D721Med (cell line): ENCODE measurements around the gene DTWD2.
"Not testable (repeated sequence)": the region's sequence is repeated elsewhere in the genome, so short reads cannot be mapped to it uniquely, and the experiment has no call there.

ENCODE experiments used
- DNase-seq: peaks from one replicate; pipeline ENCODE4 v3.0.0; 2011; ENCODE audit warnings: low spot score; ENCODE audit not compliant: insufficient read length
- FAIRE-seq: peaks from 2 replicates; lab custom pipeline; 2011; peaks lifted over from hg19 to GRCh38; lab: Jason Lieb, UNC
- TF ChIP-seq, protein P1 (sequence below): IDR thresholded peaks from 2 replicates; pipeline ENCODE4 v1.5.1; 2012; ENCODE audit warnings: mild to moderate bottlenecking, control low read depth; ENCODE audit not compliant: insufficient read depth; ENCODE audit errors: missing control alignments

DTWD2 gene

DNA sequence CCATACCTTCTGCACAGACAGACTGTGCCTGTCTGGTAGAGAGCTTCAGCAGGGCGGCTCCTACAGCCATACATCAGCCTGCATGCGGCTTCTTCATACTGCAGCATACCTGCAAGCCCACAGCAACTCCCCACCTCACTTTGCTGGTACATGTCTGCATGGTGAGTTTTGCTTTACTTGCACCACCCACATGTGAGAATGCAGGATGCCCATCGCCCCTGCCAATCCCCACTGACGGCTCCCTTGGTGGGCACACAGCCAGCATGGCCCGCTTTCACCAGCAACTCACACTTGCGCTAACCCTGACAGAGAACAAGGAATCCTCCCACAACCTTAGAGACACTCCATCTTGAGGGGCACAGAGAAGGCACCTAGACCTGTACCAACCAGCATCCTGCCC lies 114.9 kb downstream of the DTWD2 start:
- TF ChIP-seq, protein P1, sequence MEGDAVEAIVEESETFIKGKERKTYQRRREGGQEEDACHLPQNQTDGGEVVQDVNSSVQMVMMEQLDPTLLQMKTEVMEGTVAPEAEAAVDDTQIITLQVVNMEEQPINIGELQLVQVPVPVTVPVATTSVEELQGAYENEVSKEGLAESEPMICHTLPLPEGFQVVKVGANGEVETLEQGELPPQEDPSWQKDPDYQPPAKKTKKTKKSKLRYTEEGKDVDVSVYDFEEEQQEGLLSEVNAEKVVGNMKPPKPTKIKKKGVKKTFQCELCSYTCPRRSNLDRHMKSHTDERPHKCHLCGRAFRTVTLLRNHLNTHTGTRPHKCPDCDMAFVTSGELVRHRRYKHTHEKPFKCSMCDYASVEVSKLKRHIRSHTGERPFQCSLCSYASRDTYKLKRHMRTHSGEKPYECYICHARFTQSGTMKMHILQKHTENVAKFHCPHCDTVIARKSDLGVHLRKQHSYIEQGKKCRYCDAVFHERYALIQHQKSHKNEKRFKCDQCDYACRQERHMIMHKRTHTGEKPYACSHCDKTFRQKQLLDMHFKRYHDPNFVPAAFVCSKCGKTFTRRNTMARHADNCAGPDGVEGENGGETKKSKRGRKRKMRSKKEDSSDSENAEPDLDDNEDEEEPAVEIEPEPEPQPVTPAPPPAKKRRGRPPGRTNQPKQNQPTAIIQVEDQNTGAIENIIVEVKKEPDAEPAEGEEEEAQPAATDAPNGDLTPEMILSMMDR: no peak
- DNase-seq (no peak), FAIRE-seq (no peak)

DNA sequence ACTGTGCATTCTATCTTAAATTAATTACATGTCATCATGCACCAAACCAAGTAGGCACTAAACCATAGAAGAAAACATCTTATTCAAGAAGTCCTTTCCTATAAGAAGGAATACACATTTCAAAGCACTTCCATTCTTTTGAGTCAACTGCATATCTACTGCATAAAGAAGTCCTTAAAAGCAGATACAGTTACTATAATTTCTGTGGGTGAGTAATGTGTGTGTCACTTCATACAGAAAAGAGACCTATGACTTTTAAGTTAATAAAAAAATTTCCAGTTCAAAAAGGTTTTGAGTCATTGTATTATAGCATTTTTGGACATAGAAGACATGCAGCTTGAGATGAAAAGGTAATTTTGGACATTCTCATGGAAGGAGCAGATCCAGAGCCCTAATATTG lies 125.0 kb downstream of the DTWD2 start:
- no peak for DNase-seq
- TF ChIP-seq, protein P1: no peak
- FAIRE-seq: no peak

DNA sequence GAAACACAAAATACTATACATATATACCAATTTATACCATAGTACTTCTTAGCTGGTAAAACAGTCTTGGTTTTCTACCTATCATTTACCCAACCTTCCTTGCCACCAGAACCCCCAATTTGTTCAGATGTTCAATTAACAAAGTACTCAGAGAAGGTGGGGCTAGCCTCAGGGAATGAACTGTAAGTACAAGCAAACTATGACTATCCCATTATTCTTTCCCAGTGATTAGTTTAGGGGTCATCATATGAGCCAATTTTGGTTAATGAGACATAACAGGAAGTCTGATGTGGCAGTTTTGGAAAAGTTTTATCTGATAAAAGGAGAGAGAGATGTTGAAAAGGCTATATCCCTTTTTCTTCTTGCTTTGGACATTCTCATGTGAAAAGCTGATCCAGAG lies 125.8 kb downstream of the DTWD2 start:
- FAIRE-seq: no peak
- TF ChIP-seq, protein P1: no peak
- no peak for DNase-seq

DNA sequence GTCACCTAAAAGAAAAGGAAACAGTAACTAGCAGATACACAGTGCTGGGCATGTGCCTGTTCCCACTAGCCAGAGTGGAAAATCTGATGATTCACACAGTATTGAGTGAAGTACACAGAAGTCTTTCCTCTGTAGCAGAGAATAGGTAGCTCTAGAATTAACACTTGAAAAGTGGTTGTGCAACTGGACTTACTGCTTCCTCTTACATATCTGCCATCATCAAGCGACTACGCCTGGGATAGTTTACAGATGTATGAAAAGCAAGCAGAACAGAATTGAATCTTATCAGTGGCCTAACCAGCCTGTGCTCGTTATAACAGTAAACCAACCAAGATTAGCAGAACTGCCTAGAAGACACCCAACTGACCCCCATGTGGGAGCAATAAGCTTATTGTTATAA lies 130.6 kb downstream of the DTWD2 start:
- FAIRE-seq (no peak), DNase-seq (no peak)
- TF ChIP-seq, protein P1: no peak

DNA sequence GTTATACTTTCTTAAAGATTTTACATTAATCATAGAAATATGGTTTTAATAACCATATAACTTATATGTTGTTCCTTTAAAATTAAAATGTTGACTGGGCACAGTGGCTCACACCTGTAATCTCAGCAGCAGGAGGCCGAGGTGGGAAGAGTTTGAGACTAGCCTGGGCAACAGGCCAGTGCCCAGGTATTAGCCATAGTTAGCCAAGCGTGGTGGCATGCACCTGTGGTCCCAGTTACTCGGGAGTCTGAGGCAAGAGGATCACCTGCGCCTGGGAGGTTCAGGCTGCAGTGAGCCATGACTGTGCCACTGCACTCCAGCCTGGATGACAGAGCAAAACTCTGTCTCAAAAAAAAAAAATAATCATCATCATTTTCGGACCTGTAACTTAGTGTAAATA lies 133.5 kb downstream of the DTWD2 start:
- DNase-seq (no peak), FAIRE-seq (no peak)
- TF ChIP-seq, protein P1: no peak

DNA sequence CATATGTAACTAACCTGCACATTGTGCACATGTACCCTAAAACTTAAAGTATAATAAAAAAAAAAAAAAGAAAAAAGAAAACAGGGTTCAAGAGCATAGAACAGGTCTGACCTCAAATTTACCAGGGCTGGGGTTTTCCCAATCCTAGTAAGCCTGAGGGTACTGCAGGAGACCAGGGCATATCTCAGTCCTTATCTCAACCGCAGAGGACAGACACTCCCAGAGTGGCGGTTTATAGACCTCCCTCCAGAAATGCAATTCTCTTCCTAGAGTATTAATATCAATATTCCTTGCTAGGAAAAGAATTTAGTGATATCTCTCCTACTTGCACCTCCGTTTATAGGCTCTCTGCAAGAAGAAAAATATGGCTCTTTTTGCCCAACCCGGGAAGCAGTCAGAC lies 136.6 kb downstream of the DTWD2 start:
- FAIRE-seq: not testable (repeated sequence)

DNA sequence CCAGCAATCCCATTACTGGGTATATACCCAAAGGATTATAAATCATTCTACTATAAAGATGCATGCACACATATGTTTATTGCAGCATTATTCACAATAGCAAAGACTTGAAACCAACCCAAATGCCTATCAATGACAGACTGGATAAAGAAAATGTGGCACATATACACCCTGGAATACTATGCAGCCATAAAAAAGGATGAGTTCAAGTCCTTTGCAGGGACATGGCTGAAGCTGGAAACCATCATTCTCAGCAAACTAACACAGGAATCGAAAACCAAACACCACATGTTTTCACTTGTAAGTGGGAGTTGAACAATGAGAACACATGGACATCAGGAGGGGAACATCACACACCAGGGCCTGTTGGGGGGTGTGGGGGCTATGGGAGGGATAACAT lies 138.8 kb downstream of the DTWD2 start:
- not testable (repeated sequence) for DNase-seq, FAIRE-seq

More for the DNA sequence above, 136.6 kb downstream of the DTWD2 start:
- not testable (repeated sequence) for DNase-seq

DNA sequence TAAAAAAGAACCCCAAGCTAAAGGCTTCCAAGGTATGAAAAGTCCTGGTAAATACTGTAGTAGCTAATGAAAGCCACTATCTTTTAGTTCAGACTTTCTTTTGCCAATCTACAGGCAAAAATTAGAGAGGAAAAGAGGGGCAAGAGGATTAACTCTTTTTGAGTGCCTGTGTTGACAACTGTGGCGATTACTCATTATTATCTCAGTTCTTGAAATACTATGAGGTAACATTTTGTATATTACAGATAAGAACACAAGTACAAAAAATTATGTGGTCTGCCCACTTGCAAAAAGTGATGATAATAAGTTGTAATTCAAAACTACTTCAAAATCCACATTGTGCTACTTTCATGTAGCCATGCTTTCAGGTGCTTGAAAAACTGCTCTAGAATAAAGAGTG lies 144.0 kb downstream of the DTWD2 start:
- TF ChIP-seq, protein P1: no peak
- no peak for FAIRE-seq
- DNase-seq: no peak

DNA sequence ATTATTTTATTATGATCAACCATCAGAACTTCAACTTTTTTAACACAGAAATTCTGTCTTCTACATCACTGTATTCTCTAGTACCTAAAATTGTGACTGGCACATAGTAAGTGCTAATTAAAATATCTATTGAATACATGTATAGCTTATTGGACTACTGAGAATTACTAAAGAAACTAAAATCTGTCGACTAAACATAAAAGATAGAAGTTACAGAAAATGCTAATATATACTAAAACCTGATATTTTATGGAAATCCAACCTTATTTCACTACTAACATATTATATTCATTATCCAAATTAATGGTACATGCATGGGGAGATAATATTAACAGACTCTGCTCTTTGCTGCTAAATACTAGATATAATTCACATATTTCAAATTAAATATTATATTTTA lies 153.6 kb downstream of the DTWD2 start:
- TF ChIP-seq, protein P1: no peak
- no peak for FAIRE-seq
- no peak for DNase-seq
